ENCODE data around the gene CHRNB1.
"Not testable (repeated sequence)": the region's sequence is repeated elsewhere in the genome, so short reads cannot be mapped to it uniquely, and the experiment has no call there.

The CHRNB1 gene

GRCh38 chr17:7468804-7469389, 24.0 kb downstream of the CHRNB1 start:
- DNase-seq: no peak

DNA sequence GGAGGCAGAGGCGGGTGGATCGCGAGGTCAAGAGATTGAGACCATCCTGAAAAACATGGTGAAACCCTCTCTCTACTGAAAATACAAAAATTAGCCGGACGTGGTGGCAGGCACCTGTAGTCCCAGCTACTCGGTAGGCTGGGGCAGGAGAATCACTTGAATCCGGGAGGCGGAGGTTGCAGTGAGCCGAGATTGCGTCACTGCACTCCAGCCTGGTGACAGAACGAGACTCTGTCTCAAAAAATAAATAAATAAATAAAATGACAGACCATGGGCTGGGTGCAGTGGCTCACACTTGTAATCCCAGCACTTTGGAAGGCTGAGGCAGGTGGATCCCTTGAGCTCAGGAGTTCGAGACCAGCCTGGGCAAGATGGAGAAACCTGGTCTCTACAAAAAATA, 25.0 kb downstream of the CHRNB1 start:
- DNase-seq: not testable (repeated sequence)

DNA sequence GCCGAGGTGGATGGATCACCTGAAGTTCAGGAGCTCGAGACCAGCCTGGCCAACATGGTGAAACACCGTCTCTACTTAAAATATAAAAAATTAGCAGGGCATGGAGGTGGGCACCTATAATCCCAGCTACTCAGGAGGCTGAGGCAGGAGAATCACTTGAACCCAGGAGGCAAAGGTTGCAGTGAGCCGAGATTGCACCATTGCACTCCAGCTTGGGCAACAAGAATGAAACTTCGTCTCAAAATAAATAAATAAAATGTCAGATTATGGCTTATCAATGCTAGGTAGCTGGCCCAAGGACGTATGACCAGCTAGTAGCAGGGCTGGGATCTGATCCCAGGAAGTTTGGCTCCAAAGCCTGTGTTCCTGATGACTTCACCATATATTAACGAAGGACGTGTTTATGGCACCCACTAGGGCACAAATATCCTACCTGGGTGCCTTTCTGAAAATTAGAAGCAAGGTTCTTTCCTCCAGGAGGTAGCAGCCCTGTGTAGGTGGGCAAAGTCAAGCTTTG, 25.7 kb downstream of the CHRNB1 start:
- not testable (repeated sequence) for DNase-seq

GRCh38 chr17:7471729-7472128, 26.9 kb downstream of the CHRNB1 start:
- DNase-seq: no peak

DNA sequence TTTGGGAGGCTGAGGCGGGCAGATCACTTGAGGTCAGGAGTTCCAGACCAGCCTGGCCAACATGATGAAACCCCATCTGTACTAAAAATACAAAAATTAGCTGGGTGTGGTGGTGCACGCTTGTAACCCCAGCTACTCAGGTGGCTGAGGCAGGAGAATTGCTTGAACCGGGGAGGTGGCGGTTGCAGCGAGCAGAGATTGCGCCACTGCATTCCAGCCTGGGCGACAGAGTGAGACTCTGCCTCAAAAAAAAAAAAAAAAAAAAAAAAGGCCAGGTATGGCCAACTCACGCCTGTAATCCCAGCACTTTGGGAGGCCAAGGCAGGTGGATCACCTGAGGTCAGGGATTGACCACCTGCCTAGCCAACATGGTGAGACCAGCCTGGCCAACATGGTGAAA, 29.9 kb downstream of the CHRNB1 start:
- DNase-seq: not testable (repeated sequence)

DNA sequence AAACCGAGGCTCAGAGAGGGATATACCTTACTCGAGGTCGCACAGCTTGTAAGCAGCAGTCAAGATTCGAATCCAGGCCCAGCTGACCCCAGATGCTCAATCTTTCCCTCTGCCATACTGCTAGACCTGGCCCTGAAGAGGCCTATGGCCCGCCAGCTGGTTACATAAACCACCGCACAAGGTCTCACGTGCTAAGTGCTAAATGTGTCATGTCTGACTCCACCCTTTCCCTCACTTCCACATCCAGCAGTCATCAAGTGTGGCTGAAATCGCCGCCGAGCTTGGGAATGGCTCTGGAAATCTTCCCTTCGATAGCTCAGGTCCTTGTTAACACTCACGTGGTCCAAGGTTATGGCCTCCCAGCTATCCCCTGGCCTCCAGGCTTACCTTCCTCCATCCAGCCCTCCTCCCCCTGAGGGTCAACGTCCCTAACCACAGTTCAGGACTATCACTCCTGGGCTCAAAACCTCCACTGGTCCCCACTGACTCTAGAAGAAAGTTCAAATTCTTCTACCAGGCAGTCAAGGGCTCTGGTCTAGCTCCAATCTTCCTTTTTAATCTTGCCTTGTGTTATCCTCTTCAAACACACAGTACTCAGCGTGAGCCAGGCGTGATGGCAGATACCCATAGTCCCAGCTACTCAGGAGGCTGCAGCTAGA, 31.0 kb downstream of the CHRNB1 start:
- peak; percentile 73 to 85 (median 84) for DNase-seq

GRCh38 chr17:7476494-7476893, 31.6 kb downstream of the CHRNB1 start:
- no peak for DNase-seq

DNA sequence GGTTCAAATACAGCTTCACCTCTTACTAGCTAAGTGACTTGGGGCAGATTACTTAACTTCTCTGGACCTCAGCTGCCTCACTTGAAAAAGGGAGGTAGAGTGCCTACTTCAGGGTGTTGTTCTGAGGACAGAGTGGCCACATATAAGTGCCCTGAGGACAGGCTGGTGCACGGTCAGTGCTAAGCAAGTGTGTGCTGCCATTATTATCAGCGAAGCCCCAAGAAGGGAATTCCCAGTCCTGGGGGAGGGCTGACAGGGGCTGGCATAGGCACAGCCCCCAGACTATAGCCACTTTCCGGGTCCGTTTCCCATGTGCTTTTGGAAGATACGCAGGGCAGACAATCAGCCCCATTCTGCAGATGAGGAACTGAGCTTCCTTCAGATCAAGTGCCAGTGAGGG, 32.1 kb downstream of the CHRNB1 start:
- DNase-seq: peak in 2 of 4 experiments; percentile 25 to 27

DNA sequence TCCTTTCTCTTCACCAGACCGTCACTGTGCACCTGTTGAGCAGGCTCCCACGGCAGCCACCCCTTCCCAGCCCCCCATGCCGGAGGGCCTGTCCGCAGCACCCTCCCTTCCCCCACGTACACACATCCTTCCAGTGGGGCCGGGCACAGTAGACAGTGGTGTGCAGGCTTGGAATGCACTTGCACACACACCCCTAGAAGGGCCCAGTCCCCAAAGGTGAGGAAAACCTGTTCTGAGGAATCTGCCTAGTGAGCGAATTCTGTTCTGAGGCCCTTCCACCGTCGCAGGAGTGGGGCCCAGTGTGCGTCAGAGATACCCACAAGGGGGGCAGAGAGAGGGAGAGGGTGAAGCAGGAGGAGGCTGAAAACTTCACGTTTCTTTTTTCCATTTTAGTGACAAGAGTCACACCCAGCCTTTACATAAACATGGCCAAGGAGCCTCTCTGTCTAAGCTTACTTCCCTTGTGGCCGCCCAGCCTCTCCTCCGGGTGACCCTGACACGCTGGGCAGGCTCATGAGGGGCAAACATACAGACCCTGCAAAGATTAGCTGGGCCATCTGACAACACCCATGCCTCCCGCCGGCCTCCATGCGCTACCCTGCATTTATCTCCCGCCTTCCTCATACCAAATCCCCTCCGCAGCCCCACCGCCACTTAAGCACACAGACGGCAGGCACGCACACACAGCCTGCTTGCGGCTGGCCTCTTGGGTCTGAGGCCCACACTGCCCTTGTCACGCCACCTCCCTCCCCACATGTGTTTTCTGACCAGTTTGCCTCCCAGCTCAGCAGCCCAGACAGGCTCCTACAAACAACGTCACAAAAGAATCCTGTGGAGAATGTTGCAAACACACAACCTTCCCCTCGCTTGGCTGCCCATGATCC, 32.8 kb downstream of the CHRNB1 start:
- peak; percentile 79 to 86 (median 82) for DNase-seq

DNA sequence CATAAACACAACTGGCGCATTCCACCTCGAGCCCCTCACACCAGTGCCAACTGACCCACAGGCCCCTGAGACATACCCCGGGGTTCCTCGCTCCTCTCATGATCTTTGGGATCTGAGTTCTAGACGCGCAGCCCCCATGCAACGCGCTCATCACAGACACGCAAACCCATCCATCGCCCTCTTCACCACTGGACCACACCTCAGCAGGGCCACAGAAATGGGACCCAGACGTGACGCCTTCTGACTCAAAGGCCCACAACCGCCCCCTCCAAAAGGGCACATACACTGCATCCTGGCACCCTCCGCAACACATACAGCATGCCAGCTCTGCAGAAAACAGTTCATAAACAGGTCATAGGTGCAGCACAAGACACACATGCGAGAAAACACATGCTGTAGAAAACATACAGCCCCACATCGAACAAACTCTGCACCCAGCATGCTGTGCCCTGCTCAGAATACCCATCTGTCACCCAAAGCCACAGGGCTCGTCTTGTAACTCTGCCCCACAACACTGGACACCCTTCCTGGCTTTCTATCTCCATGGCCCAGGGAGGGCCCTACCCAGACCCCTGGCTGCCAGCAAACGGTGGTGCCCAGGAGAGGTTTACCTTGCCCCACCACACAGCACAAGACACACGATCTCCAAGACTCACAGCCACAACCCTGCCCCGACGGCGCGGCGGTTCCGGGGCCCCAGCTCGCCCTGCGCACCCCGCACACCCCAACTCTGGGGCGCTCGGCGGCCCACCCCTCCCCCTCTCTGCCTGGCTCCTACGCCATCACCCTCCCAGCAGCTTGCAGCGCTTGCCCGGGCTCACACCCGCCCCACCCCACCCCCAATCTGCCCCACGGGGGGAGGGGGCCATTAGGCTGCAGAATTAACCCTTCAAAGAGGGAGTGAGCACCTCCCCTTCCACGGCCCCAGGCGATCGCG, 33.7 kb downstream of the CHRNB1 start:
- peak; percentile 40 to 74 (median 52) for DNase-seq

DNA sequence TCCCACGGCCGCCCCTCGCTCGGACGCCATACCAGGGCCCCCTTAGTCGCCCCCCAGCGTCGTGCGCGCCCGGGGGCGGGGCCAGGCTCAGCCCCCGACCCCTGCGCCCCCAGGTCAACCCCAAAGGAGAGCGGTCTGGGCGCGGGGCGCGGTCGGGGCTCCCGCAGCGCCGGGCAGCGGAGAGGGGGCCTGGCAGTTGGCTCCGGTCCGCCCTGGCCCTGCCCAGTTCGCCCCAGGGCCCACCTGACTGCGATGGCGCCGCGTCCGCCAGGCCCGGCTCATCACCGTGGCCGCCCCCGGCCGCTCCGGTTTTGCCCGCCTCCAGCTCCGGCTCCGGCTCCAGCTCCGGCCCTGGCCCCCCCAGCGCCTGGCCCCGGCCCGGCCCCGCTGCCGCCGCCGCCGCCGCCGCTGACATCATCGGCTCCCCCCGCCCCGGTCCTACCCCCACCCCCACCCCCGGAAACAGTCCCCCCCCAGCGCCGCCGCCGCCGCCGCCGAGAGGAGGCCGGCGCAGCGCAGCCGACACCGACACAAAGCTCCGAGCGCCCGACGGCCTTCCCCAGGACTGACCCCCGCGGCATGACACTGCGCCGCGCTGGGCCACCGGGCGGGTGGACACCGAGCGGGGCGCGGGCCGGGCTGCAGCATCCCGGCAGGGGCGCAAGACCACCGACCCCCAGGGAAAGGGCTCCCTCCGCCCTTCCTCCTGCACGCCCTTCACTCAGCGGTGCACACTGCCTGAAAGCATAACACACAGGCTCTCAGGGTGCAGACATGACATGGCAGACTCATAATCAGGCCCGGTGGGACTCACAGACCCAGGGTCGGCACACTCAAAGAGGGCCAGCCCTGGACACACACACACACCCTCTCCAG, 34.6 kb downstream of the CHRNB1 start, which contains the start of gene ZBTB4:
ZBTB4 (minus strand) TSS at position 419 of the 876 bp plus-strand sequence. CDS start 12,830 bp downstream, outside the sequence.
- peak; percentile 40 to 81 (median 64) for DNase-seq

GRCh38 chr17:7480089-7480384, 35.2 kb downstream of the CHRNB1 start:
- DNase-seq: no peak

GRCh38 chr17:7481275-7481674, 36.4 kb downstream of the CHRNB1 start, which contains the start of gene SLC35G6:
SLC35G6 (plus strand) TSS chr17:7481446; CDS start chr17:7481517, 71 bp downstream.
- DNase-seq: not testable (repeated sequence)

DNA sequence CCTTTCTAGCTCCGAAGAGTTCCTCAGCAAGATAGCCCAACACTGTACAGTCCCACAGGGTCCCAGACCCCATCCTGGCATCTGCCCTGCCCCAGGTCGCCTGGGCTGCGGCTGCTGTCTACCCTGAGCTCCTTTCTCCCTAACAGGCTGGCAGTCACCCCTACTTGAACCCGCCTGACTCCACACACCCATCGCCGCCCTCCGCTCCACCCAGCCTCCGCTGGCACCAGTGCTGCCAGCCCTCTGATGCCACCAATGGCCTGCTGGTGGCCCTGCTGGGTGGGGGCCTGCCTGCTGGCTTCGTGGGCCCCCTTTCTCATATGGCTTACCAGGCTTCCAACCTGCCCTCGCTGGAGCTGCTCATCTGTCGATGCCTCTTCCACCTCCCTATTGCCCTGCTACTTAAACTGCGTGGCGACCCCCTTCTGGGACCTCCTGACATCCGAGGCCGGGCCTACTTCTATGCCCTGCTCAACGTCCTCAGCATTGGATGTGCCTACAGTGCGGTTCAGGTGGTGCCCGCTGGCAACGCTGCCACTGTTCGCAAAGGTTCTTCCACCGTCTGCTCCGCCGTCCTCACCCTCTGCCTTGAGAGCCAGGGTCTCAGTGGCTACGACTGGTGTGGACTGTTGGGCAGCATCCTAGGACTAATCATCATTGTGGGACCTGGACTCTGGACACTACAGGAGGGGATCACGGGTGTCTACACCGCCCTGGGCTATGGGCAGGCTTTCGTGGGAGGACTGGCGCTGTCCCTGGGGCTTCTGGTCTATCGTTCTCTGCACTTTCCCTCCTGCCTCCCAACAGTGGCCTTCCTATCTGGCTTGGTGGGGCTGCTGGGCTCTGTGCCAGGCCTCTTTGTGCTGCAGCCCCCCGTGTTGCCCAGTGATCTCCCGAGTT, 37.2 kb downstream of the CHRNB1 start:
- DNase-seq: not testable (repeated sequence)

GRCh38 chr17:7482742-7483088, 37.9 kb downstream of the CHRNB1 start:
- DNase-seq: not testable (repeated sequence)

GRCh38 chr17:7483255-7484066, 38.6 kb downstream of the CHRNB1 start:
- peak; percentile 93 to 96 (median 94) for DNase-seq

DNA sequence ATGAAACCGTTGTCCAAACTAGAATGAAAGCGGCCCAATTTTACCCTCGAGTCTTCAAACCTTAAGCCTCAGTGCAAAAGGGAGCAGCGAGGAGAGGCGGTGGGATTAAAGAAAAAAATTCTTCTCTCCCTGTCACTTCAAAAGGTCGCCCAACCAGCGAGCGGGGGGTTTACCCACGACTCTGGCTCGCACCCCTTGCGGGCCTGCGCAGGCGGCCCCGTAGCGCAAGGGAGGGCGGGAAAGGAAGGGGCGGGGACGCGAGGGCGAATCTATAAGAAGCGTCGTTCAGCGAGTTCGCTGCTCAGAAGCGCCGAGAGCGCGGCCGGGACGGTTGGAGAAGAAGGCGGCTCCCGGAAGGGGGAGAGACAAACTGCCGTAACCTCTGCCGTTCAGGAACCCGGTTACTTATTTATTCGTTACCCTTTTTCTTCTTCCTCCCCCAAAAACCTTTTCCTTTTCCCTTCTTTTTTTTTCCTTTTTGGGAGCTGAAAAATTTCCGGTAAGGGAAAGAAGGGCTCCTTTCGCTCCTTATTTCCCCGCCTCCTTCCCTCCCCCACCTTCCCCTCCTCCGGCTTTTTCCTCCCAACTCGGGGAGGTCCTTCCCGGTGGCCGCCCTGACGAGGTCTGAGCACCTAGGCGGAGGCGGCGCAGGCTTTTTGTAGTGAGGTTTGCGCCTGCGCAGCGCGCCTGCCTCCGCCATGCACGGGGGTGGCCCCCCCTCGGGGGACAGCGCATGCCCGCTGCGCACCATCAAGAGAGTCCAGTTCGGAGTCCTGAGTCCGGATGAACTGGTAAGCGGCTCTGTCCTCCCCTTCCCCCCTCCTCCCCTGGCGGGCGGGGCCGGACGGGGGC, 39.4 kb downstream of the CHRNB1 start, which contains the start of gene POLR2A:
POLR2A (plus strand) TSS at position 300 of the 852 bp plus-strand sequence.
- DNase-seq: peak; percentile 98 to 99 (median 99)

DNA sequence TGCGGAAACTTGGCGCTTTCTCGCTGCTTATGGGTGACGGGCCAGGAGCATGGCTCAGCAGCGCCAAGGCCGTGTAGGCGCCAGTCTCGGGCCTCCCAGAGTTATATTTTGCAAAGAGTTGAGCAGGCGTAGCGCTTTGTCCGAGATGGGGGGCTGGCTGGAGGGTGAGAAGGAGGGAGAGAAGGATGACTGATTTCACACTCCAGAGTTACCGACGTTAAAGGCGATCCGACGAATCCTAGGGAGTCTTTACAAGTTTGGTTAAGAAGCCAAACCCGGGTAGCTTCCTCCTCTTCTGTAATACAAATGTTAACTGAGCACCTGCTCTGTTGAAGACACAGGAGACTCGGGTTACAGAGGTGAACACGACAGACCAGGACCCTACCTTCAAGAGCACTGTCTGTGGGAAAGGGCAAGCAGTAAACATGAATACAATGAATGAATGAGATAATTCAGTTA, 40.1 kb downstream of the CHRNB1 start:
- DNase-seq: no peak
